Panc1 (cell line): ENCODE measurements around the gene ADGRE3. TPM values are rescaled to one million over a fixed set of nuclear protein-coding genes. Genes with fewer than 3 reads are reported as not detected.
"Not testable (repeated sequence)": the region's sequence is repeated elsewhere in the genome, so short reads cannot be mapped to it uniquely, and the experiment has no call there.

ENCODE experiments used
- ATAC-seq: fragments of 200-7000 bp; cut with Tn5 transposase; 2 replicates; pipeline ENCODE4 v1.9.1; 2020; ENCODE audit warnings: mild to moderate bottlenecking, moderate library complexity
- BruUV-seq: library from RNA; stranded (reverse); fragments of 400-500 nt; replicated peaks from 2 replicates; lab custom pipeline; 2021; lab: Mats Ljungman, UMichigan
- CTCF ChIA-PET: fragments of 300-600 bp; sonication (Branson Sonifier 250); formaldehyde crosslinking; loops from one replicate; lab custom pipeline; 2022; ENCODE audit warnings: antibody characterized with exemption; lab: Charles Lee
- POLR2A ChIA-PET: fragments of 300-600 bp; sonication (Branson Sonifier 250); formaldehyde crosslinking; loops from one replicate; lab custom pipeline; 2022; ENCODE audit warnings: antibody characterized with exemption; lab: Charles Lee
- DNase-seq: peaks from one replicate; pipeline ENCODE4 v3.0.0-alpha.2; 2010; ENCODE audit warnings: low read depth, low spot score
- H3K27ac ChIP-seq: 2 replicates; pipeline ENCODE4 v1.5.1; 2011; ENCODE audit warnings: mild to moderate bottlenecking, low read length, inconsistent platforms
- H3K27me3 ChIP-seq: fragments of 200-500 bp; sonication (Bioruptor generic); 2 replicates; pipeline ENCODE4 v1.6.0; 2014; ENCODE audit warnings: low read length, inconsistent platforms; ENCODE audit not compliant: control insufficient read depth, insufficient read depth
- H3K36me3 ChIP-seq: fragments of 200-500 bp; sonication (Bioruptor generic); 2 replicates; pipeline ENCODE4 v1.5.1; 2014; ENCODE audit warnings: inconsistent platforms, mild to moderate bottlenecking, low read length, moderate library complexity; ENCODE audit not compliant: control insufficient read depth, insufficient read depth
- H3K4me1 ChIP-seq: 2 replicates; pipeline ENCODE4 v1.5.1; 2011; ENCODE audit warnings: inconsistent platforms, mild to moderate bottlenecking, low read length, moderate library complexity; ENCODE audit not compliant: control insufficient read depth, insufficient read depth
- H3K4me3 ChIP-seq, 2 experiments: 2 replicates each; pipeline ENCODE4 v1.5.1; 2011 to 2012; ENCODE audit warnings: low read depth in 2 of 2, low read length in 2 of 2, mild to moderate bottlenecking in 2 of 2, inconsistent platforms in 1 of 2, moderate library complexity in 1 of 2
- H3K9me3 ChIP-seq: fragments of 200-500 bp; sonication (Bioruptor generic); 2 replicates; pipeline ENCODE4 v1.5.1; 2014; ENCODE audit warnings: low read depth, mild to moderate bottlenecking, inconsistent platforms, low read length, moderate library complexity; ENCODE audit not compliant: control insufficient read depth, insufficient read depth
- CTCF ChIP-seq: fragments of 450-650 bp; IDR thresholded peaks from 2 replicates; pipeline ENCODE4 v1.5.1; 2017; ENCODE audit warnings: mild to moderate bottlenecking
- POLR2AphosphoS5 ChIP-seq: IDR thresholded peaks from 2 replicates; pipeline ENCODE4 v1.6.1; 2012; ENCODE audit warnings: mild to moderate bottlenecking, low read depth, low read length, moderate library complexity
- REST ChIP-seq, 2 experiments: IDR thresholded peaks; 2 replicates each; pipeline ENCODE4 v1.6.1; 2011 to 2012; ENCODE audit warnings: low read depth in 2 of 2, control low read depth in 1 of 2, low read length in 1 of 2, mild to moderate bottlenecking in 1 of 2, moderate library complexity in 1 of 2; ENCODE audit not compliant: insufficient read depth in 1 of 2
- SIN3A ChIP-seq: IDR thresholded peaks from 2 replicates; pipeline ENCODE4 v1.6.1; 2012; ENCODE audit warnings: low read depth, mild to moderate bottlenecking, low read length, moderate library complexity, borderline replicate concordance; ENCODE audit not compliant: insufficient read depth
- TCF7L2 ChIP-seq: IDR thresholded peaks from 2 replicates; pipeline ENCODE4 v1.6.1; 2011; ENCODE audit warnings: mild to moderate bottlenecking, low read depth, low read length, inconsistent platforms
- in situ Hi-C: cut with HindIII; loops from 2 replicates; pipeline ENCODE4 v1.10.0; 2016; ENCODE audit warnings: low sequenced_read_pairs, low pct_unique_long_range_greater_than_20kb
- intact Hi-C: fragments of 100-400 bp; cut with micrococcal nuclease; formaldehyde crosslinking; loops from one replicate; pipeline ENCODE4 v1.10.0; 2022; ENCODE audit not compliant: unreplicated experiment
- total RNA-seq: library from RNA; stranded (reverse); gene quantifications from one replicate; pipeline ENCODE4 v1.2.1, GENCODE V29; 2021; ENCODE audit not compliant: unreplicated experiment

Gene ADGRE3
- total RNA-seq, 1 experiment from 2014 or later = not detected

GRCh38 chr19:14612657-14613056, 62.0 kb downstream of the ADGRE3 start:
- ChIA-PET CTCF (no interaction called here), POLR2A (no interaction called here)
- no TSS peak for BruUV-seq
- Histone ChIP-seq H3K4me3 (no peak overlapping the region), H3K4me1 (no peaks in the 10 kb centered on the region), H3K27ac (no peak overlapping the region), H3K27me3 (no peaks in the 10 kb centered on the region), H3K36me3 (no peaks in the 10 kb centered on the region), H3K9me3 (no peaks in the 10 kb centered on the region)
- ATAC-seq (no peak), DNase-seq (no peak)
- intact Hi-C loops = no loop called here
- TF ChIP-seq CTCF (no peak), SIN3A (no peak), REST (IDR thresholded peaks at IDR 0.05; ENCODE audit: insufficient read depth in 1 of 2, low read depth in 2 of 2, low read length in 1 of 2) (no peak), TCF7L2 (no peak), POLR2AphosphoS5 (no peak)
- in situ Hi-C loops = no loop called here

GRCh38 chr19:14612242-14612641, 62.4 kb downstream of the ADGRE3 start:
- in situ Hi-C loops, H3K27ac ChIP-seq, DNase-seq, H3K4me3 ChIP-seq, H3K9me3 ChIP-seq, CTCF ChIA-PET, intact Hi-C loops, BruUV-seq, H3K4me1 ChIP-seq, ATAC-seq, POLR2A ChIA-PET, H3K36me3 ChIP-seq, H3K27me3 ChIP-seq: not testable (repeated sequence)

- in situ Hi-C loops = no loop called here
- CTCF ChIA-PET = interaction anchor here (1.0 kb wide), 1 partner anchor 75 kb away, joined by 4 read pairs; no protein-coding TSS in a partner anchor
Measured at GRCh38 chr19:14611051-14611450, 63.6 kb downstream of the ADGRE3 start.

More at GRCh38 chr19:14611051-14611450, 63.6 kb downstream of the ADGRE3 start:
- POLR2A ChIA-PET = interaction anchor here (0.6 kb wide), 1 partner anchor 532 kb away, joined by 5 read pairs; no protein-coding TSS in a partner anchor
- Histone ChIP-seq H3K9me3 (no peaks in the 10 kb centered on the region), H3K4me1 (no peaks in the 10 kb centered on the region), H3K27ac (no peak overlapping the region), H3K27me3 (no peaks in the 10 kb centered on the region), H3K4me3 (no peak overlapping the region), H3K36me3 (no peaks in the 10 kb centered on the region)
- intact Hi-C loops = no loop called here
- no peak for ATAC-seq
- no peak for DNase-seq
- no TSS peak for BruUV-seq
- TF ChIP-seq SIN3A (no peak), REST (IDR thresholded peaks at IDR 0.05; ENCODE audit: insufficient read depth in 1 of 2, low read depth in 2 of 2, low read length in 1 of 2) (no peak), CTCF (no peak), POLR2AphosphoS5 (no peak), TCF7L2 (no peak)
